ENCODE measurements around the gene HSPA2.

DNA sequence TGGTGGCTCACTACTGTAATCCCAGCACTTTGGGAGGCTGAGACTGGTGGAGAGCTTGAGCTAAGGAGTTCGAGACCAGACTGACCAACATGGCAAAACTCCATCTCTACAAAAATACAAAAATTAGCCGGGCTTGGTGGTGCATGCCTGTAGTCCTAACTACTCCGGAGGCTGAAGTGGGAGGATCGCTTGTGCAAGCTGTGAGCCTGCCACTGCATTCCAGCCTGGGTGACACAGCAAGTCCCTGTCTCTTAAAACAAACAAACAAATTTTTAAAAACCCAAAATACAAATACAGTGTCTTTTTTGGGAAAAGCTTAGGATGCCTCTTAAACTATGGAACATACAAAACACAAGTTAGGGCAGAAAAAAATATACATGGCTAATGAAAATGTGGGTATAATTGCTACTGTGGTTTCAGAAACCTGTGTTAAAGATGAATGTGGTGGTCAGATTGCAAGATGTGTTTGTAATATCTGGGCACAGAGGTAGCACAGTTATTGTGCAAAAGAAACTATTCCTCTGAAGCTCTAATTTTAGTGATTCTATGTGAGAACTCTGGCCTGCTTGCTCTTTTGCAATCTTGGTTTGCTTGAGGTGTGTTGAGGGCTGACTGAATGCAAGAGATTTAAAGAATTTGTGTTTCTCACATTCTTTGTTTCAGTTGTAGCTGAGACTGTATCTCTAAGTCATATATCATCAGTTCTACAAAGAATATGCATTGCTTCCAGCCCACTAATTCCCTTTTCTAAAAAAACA is 3.9 kb upstream of the HSPA2 start:
- TF ChIP-seq ZNF274 (IDR thresholded peaks at IDR 0.05; ENCODE audit: low read depth, low read length) (no peak), YY1 (IDR thresholded peaks at IDR 0.05; ENCODE audit: insufficient read depth, insufficient read length) (no peak), SUZ12 (IDR thresholded peaks at IDR 0.05; ENCODE audit: extremely low read depth, insufficient read depth, insufficient read length) (no peak)
